Common myeloid progenitor, CD34-positive (primary cell): ENCODE data around the gene TPM3.
"Not testable (repeated sequence)": the region's sequence is repeated elsewhere in the genome, so short reads cannot be mapped to it uniquely, and the experiment has no call there.

Experiments used
- CTCF ChIA-PET: fragments of 350-600 bp; sonication (Branson Sonifier 250); formaldehyde crosslinking; loops from one replicate; lab custom pipeline; 2021; ENCODE audit warnings: antibody characterized with exemption; lab: Charles Lee
- POLR2A ChIA-PET: fragments of 350-600 bp; sonication (Branson Sonifier 250); formaldehyde crosslinking; loops from one replicate; lab custom pipeline; 2021; ENCODE audit warnings: antibody characterized with exemption; lab: Charles Lee
- DNase-seq, 3 donors: peaks; one replicate each; pipeline versions ENCODE4 v3.0.0 to v3.0.0-alpha.2; 2013
- H3K27ac ChIP-seq, 2 experiments: 1 replicate in 1 of 2; 2 replicates in 1 of 2; pipeline ENCODE4 v1.7.0; 2013; ENCODE audit warnings: inconsistent platforms in 2 of 2, low read length in 2 of 2, mild to moderate bottlenecking in 2 of 2, low read depth in 1 of 2, moderate library complexity in 1 of 2; ENCODE audit not compliant: severe bottlenecking in 2 of 2, insufficient read depth in 1 of 2, poor library complexity in 1 of 2
- H3K27me3 ChIP-seq, 5 experiments: replicated peaks in 2 of 5; 1 replicate in 3 of 5; 2 replicates in 2 of 5; pipeline versions ENCODE4 v1.6.1 to v1.7.0; 2013; ENCODE audit warnings: low read length in 4 of 5, mild to moderate bottlenecking in 2 of 5, moderate library complexity in 2 of 5, inconsistent platforms in 1 of 5; ENCODE audit not compliant: insufficient read depth in 5 of 5, control insufficient read depth in 4 of 5
- H3K36me3 ChIP-seq, 4 experiments: 1 replicate in 2 of 4; 2 replicates in 2 of 4; pipeline versions ENCODE4 v1.6.1 to v1.7.0; 2013; ENCODE audit warnings: low read length in 3 of 4, control low read depth in 1 of 4, mild to moderate bottlenecking in 1 of 4; ENCODE audit not compliant: control insufficient read depth in 4 of 4, insufficient read depth in 4 of 4
- H3K4me1 ChIP-seq, 4 experiments: 1 replicate in 3 of 4; 2 replicates in 1 of 4; pipeline versions ENCODE4 v1.6.1 to v1.7.1; 2013; ENCODE audit warnings: low read length in 3 of 4, mild to moderate bottlenecking in 3 of 4, control low read depth in 1 of 4, inconsistent platforms in 1 of 4, moderate library complexity in 1 of 4; ENCODE audit not compliant: control insufficient read depth in 4 of 4, insufficient read depth in 4 of 4; ENCODE audit errors: control extremely low read depth in 1 of 4
- H3K4me3 ChIP-seq, 7 experiments: 1 replicate in 4 of 7; 2 replicates in 3 of 7; pipeline versions ENCODE4 v1.5.1 to v1.7.0; 2013; ENCODE audit warnings: mild to moderate bottlenecking in 7 of 7, low read length in 6 of 7, moderate library complexity in 6 of 7, inconsistent platforms in 2 of 7, low read depth in 2 of 7, control low read depth in 1 of 7; ENCODE audit not compliant: insufficient read depth in 4 of 7, control insufficient read depth in 1 of 7; ENCODE audit errors: extremely low read depth in 1 of 7
- H3K9me3 ChIP-seq, 5 experiments: 1 replicate in 4 of 5; 2 replicates in 1 of 5; pipeline versions ENCODE4 v1.6.1 to v1.7.1; 2013; ENCODE audit warnings: low read length in 4 of 5, mild to moderate bottlenecking in 2 of 5, inconsistent platforms in 1 of 5, low read depth in 1 of 5, moderate library complexity in 1 of 5; ENCODE audit not compliant: control insufficient read depth in 4 of 5, insufficient read depth in 2 of 5; ENCODE audit errors: control extremely low read depth in 1 of 5
- whole genome bisulfite sequencing: methylation state at CpG from one replicate; pipeline ENCODE4 v1.1.5; 2013; ENCODE audit not compliant: insufficient coverage; 5-methylcytosine and 5-hydroxymethylcytosine counted together

TPM3 gene

DNA sequence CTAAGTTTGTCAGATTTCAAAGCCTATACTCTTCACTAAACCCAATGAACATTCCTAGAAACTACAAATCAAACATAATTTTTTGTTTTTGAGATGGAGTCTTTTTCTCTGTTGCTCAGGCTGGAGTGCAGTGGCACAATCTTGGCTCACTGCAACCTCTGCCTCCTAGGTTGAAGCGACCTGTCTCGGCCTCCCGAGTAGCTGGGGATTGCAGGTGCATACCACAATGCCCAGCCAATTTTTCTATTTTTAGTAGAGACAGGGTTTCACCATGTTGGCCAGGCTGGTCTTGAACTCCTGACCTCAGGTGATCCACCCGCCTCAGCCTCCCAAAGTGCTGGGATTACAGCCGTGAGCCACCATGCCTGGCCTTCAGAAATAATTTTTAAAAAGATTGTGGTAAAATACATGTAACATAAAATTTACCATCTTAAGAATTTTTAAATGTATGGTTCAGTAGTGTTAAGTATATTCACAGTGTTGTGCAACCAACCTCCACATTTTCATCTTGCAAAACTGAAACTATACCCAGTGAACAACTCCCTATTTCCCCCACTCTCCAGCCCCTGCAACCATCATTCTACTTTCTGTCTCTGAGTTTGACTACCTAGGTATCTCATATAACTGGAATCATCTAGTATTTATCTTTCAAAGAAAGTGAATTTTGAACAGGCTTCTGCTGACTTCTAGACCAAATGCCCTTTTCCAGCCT, 16.9 kb upstream of the TPM3 start:
- H3K4me1 ChIP-seq, result no peaks in the 10 kb centered on the region
- no peaks in the 10 kb centered on the region for H3K27me3 ChIP-seq
- no peak overlapping the region for H3K4me3 ChIP-seq
- WGBS, result 60% methylated on average over 1 of the region's 5 CpGs
- no peaks in the 10 kb centered on the region for H3K9me3 ChIP-seq
- no peak overlapping the region for H3K27ac ChIP-seq
- POLR2A ChIA-PET, result no interaction called here
- peaks cover 21 to 74% (median 55%) of the 10 kb centered on the region in 4 experiments for H3K36me3 ChIP-seq
- CTCF ChIA-PET, result no interaction called here
- DNase-seq, result no peak

- DNase-seq, result no peak
- POLR2A ChIA-PET, result no interaction called here
- peaks cover 17 to 58% (median 43%) of the 10 kb centered on the region in 4 experiments for H3K36me3 ChIP-seq
- CTCF ChIA-PET, result interaction anchor here (0.9 to 1.6 kb wide), 3 partner anchors 9 to 12 kb away, joined by 3 to 5 read pairs (median 4); no protein-coding TSS in a partner anchor
- no peaks in the 10 kb centered on the region for H3K4me1 ChIP-seq
- H3K27me3 ChIP-seq, result no peaks in the 10 kb centered on the region
- WGBS, result 96% methylated on average over 8 of the region's 9 CpGs
- peak overlapping the region in 1 of 2 experiments; percentile 46 for H3K27ac ChIP-seq
- H3K4me3 ChIP-seq, result no peak overlapping the region
- no peaks in the 10 kb centered on the region for H3K9me3 ChIP-seq
Observed at GRCh38 chr1:154207262-154207661, 15.4 kb upstream of the TPM3 start.

GRCh38 chr1:154206196-154206595, 14.3 kb upstream of the TPM3 start, which contains the start of gene CFAP141:
Gene CFAP141, minus strand, starts transcription at chr1:154206333. Its CDS starts 26 bp downstream, at chr1:154206307.
- POLR2A ChIA-PET, result no interaction called here
- Histone ChIP-seq H3K27me3 (no peaks in the 10 kb centered on the region), H3K27ac (peak within 1 kb of the TSS; percentile 4 to 41), H3K9me3 (no peaks in the 10 kb centered on the region), H3K4me3 (no peak within 1 kb of the TSS), H3K36me3 (peaks cover 15 to 49% (median 34%) of the 10 kb centered on the region in 4 experiments), H3K4me1 (no peaks in the 10 kb centered on the region)
- WGBS, result no CpG with 5 or more reads among the region's 1 CpG
- DNase-seq, result peak in 2 of 3 donors; percentile 44 to 57
- CTCF ChIA-PET, result no interaction called here

GRCh38 chr1:154205778-154206177, 13.9 kb upstream of the TPM3 start:
- H3K4me3 ChIP-seq, H3K27me3 ChIP-seq, H3K4me1 ChIP-seq, DNase-seq, H3K9me3 ChIP-seq, H3K27ac ChIP-seq: not testable (repeated sequence)
- WGBS, result 98% methylated on average over 7 of the region's 11 CpGs
- peaks cover 15 to 47% (median 34%) of the 10 kb centered on the region in 4 experiments for H3K36me3 ChIP-seq
- ChIA-PET POLR2A (interaction anchor here (0.6 kb wide), 1 partner anchor 404 kb away, joined by 4 read pairs; no protein-coding TSS in a partner anchor), CTCF (interaction anchor here (1.2 to 2.1 kb wide), 3 partner anchors 8 to 11 kb away, joined by 3 to 7 read pairs (median 4); no protein-coding TSS in a partner anchor)

DNA sequence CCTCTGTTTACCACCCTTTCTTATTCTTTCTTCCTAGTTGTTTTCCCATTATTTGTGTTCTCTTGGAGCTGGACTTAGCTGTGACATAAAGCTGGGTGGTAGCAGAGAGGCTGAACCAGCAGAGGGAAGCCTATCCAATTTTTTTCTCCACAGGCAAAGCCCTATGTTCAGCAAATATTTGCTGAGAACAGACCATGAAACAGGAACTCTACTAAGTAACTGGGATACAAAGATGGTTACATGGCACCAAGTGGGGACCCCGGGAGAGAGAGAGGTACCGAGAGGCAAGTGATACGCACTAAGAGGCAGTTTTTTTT, 7.6 kb upstream of the TPM3 start:
- ChIA-PET CTCF (interaction anchor here (0.6 to 4.1 kb wide), 21 partner anchors 10 to 208 kb away, joined by 3 to 28 read pairs (median 4); partner anchors contain the start of gene HAX1), POLR2A (no interaction called here)
- Histone ChIP-seq H3K9me3 (no peaks in the 10 kb centered on the region), H3K4me1 (peaks cover under 1 to 7% (median 4%) of the 10 kb centered on the region in 4 experiments), H3K27me3 (no peaks in the 10 kb centered on the region), H3K4me3 (peak overlapping the region in 3 of 7 experiments; percentile 16 to 61 (median 30)), H3K36me3 (no peaks in the 10 kb centered on the region), H3K27ac (no peak overlapping the region)
- WGBS, result 100% methylated on average over 3 of the region's 3 CpGs
- no peak for DNase-seq

- 0% methylated on average over 3 of the region's 5 CpGs for WGBS
- ChIA-PET CTCF (interaction anchor here (0.6 to 4.1 kb wide), 21 partner anchors 10 to 208 kb away, joined by 3 to 28 read pairs (median 4); partner anchors contain the start of gene HAX1), POLR2A (no interaction called here)
- no peaks in the 10 kb centered on the region for H3K9me3 ChIP-seq
- no peak overlapping the region for H3K27ac ChIP-seq
- H3K36me3 ChIP-seq, result no peaks in the 10 kb centered on the region
- peaks cover 2 to 12% (median 7%) of the 10 kb centered on the region in 4 experiments for H3K4me1 ChIP-seq
- H3K27me3 ChIP-seq, result no peaks in the 10 kb centered on the region
- DNase-seq, result peak; percentile 73 to 84 (median 83)
- H3K4me3 ChIP-seq, result peak overlapping the region in 4 of 7 experiments; percentile 16 to 61 (median 28)
Observed at GRCh38 chr1:154198756-154199562, 7.1 kb upstream of the TPM3 start.
